ENCODE results near the gene PDZD2.

Gene PDZD2

DNA sequence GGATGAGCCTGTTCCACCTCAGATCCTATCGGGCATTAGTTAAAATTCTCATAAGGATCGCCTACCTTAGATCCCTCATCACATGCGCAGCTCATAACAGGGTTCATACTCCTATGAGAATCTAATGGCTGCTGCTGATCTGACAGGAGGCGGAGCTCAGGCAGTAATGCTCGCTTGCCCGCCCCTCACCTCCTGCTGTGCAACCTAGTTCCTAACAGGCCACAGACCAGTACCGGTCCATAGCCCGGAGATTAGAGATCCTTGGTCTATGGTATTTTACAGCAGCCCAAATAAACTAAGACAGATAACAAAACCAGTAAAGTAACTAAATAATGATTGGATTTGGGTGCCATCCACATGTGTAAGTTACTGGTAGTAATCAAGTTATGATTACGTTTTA lies 517.7 kb downstream of the PDZD2 start:
- no peaks in the 10 kb centered on the region for H3K27me3 ChIP-seq (replicated peaks; ENCODE audit: control insufficient read depth, insufficient read depth, low read length, poor library complexity, severe bottlenecking)
- peaks cover 13% of the 10 kb centered on the region for H3K4me1 ChIP-seq (ENCODE audit: control insufficient read depth, insufficient read depth, low read length, poor library complexity, severe bottlenecking)
- H3K27ac ChIP-seq (ENCODE audit: insufficient read depth, low read length, poor library complexity, severe bottlenecking) = no peak overlapping the region
- H3K9me3 ChIP-seq (ENCODE audit: control insufficient read depth, low read length) = no peaks in the 10 kb centered on the region
- no peak overlapping the region for H3K4me3 ChIP-seq (ENCODE audit: insufficient read depth, low read depth, low read length, poor library complexity, severe bottlenecking)
- no peaks in the 10 kb centered on the region for H3K36me3 ChIP-seq (ENCODE audit: control insufficient read depth, insufficient read depth, low read length)
- DNase-seq = no peak

DNA sequence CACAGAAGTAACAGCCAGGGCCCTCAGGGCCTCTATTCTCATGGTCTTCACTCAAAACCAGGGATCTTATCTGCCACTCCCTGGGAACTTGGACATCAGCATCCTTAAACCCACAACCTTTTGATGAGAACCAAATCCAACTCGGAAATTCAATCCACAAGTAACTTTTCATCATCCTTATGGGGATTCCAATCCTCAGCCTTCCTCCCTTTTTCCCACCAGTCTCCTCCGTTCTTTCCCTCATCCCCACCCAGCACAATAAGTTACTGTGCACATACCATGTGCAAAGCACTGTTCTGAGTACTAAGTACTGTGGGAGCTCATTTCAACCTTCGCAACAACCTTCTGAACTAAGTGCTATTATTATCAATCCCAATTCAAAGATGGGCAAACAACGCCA lies 518.1 kb downstream of the PDZD2 start:
- Histone ChIP-seq H3K36me3 (ENCODE audit: control insufficient read depth, insufficient read depth, low read length) (no peaks in the 10 kb centered on the region), H3K4me1 (ENCODE audit: control insufficient read depth, insufficient read depth, low read length, poor library complexity, severe bottlenecking) (peaks cover 13% of the 10 kb centered on the region), H3K27me3 (replicated peaks; ENCODE audit: control insufficient read depth, insufficient read depth, low read length, poor library complexity, severe bottlenecking) (no peaks in the 10 kb centered on the region), H3K27ac (ENCODE audit: insufficient read depth, low read length, poor library complexity, severe bottlenecking) (no peak overlapping the region), H3K4me3 (ENCODE audit: insufficient read depth, low read depth, low read length, poor library complexity, severe bottlenecking) (no peak overlapping the region), H3K9me3 (ENCODE audit: control insufficient read depth, low read length) (no peaks in the 10 kb centered on the region)
- no peak for DNase-seq

DNA sequence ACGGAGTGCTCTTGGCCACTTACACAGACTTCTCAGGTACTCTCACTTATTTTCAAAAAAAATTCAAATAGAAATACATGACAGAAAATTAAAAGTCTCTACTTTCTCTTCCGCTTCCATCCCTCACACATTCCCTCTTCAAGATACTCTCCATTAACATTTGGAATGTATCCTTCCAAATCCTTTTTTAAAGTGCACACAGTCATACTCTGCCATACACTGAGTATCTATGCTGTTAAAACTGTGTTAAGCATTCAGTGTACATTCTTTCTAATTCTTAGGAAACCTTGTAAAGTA lies 519.7 kb downstream of the PDZD2 start:
- H3K4me1 ChIP-seq (ENCODE audit: control insufficient read depth, insufficient read depth, low read length, poor library complexity, severe bottlenecking) = peaks cover 12% of the 10 kb centered on the region

DNA sequence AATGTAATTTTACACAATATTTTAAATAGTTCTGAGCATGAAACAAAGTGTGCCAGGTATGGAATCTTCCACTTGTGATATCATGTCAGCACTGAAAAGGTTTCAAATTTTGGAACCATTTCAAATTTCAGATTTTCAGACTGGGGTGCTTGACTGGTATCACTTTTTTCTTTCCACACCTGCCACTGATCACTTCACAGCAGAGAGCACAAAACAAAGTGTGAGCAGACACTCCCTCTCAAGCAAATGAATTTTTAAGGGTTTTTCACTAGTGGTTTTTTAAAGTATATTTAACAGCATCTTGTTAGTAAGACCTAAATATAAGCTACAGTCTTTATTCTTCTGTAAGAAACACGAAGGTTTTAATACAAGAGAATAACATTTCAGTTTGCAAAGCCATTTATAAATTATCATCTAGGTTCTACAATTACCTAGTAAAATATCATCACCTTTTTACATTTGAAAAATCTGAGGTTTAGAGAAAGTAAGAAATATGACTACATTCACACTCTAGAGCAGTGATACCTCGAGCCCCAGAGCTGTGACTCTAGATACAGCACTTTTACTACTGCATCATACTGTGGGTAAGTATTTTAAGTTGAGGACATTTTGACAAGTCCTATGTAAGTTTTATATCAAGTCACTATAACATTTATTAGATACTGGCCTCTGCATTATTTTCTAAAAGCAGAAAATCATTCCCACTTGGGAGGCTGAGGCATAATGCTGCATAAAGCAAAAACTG lies 520.6 kb downstream of the PDZD2 start:
- DNase-seq = no peak
- H3K36me3 ChIP-seq (ENCODE audit: control insufficient read depth, insufficient read depth, low read length) = no peaks in the 10 kb centered on the region
- peaks cover 8% of the 10 kb centered on the region for H3K4me1 ChIP-seq (ENCODE audit: control insufficient read depth, insufficient read depth, low read length, poor library complexity, severe bottlenecking)
- H3K4me3 ChIP-seq (ENCODE audit: insufficient read depth, low read depth, low read length, poor library complexity, severe bottlenecking) = no peak overlapping the region
- no peaks in the 10 kb centered on the region for H3K27me3 ChIP-seq (replicated peaks; ENCODE audit: control insufficient read depth, insufficient read depth, low read length, poor library complexity, severe bottlenecking)
- H3K27ac ChIP-seq (ENCODE audit: insufficient read depth, low read length, poor library complexity, severe bottlenecking) = no peak overlapping the region
- H3K9me3 ChIP-seq (ENCODE audit: control insufficient read depth, low read length) = no peaks in the 10 kb centered on the region

More for the DNA sequence above, 519.7 kb downstream of the PDZD2 start:
- Histone ChIP-seq H3K36me3 (ENCODE audit: control insufficient read depth, insufficient read depth, low read length) (no peaks in the 10 kb centered on the region), H3K27ac (ENCODE audit: insufficient read depth, low read length, poor library complexity, severe bottlenecking) (no peak overlapping the region), H3K9me3 (ENCODE audit: control insufficient read depth, low read length) (no peaks in the 10 kb centered on the region), H3K27me3 (replicated peaks; ENCODE audit: control insufficient read depth, insufficient read depth, low read length, poor library complexity, severe bottlenecking) (no peaks in the 10 kb centered on the region), H3K4me3 (ENCODE audit: insufficient read depth, low read depth, low read length, poor library complexity, severe bottlenecking) (no peak overlapping the region)
- no peak for DNase-seq

DNA sequence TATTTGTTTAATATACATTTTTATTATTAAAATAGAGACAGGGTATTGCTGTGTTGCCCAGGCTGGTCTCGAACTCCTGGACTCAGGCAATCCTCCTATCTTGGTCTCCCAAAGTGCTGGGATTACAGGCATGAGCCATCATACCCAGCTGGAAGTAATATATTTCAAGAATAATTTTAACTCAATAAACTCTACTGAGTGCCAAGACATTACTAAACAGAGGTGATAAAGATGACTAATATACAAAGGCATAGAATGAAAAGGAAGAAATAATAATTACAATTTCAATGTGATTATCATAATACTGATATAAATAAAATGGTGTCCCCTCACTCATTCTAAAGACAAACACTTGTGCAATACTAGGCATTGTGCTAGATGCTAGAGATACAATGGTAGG lies 521.3 kb downstream of the PDZD2 start:
- no peak overlapping the region for H3K27ac ChIP-seq (ENCODE audit: insufficient read depth, low read length, poor library complexity, severe bottlenecking)
- H3K27me3 ChIP-seq (replicated peaks; ENCODE audit: control insufficient read depth, insufficient read depth, low read length, poor library complexity, severe bottlenecking) = no peaks in the 10 kb centered on the region
- no peak overlapping the region for H3K4me3 ChIP-seq (ENCODE audit: insufficient read depth, low read depth, low read length, poor library complexity, severe bottlenecking)
- H3K4me1 ChIP-seq (ENCODE audit: control insufficient read depth, insufficient read depth, low read length, poor library complexity, severe bottlenecking) = peaks cover 8% of the 10 kb centered on the region
- no peak for DNase-seq
- no peaks in the 10 kb centered on the region for H3K36me3 ChIP-seq (ENCODE audit: control insufficient read depth, insufficient read depth, low read length)
- H3K9me3 ChIP-seq (ENCODE audit: control insufficient read depth, low read length) = no peaks in the 10 kb centered on the region

Data from effector memory CD4-positive, alpha-beta T cell (primary cell).